OCI-LY1 (cell line): ENCODE results near the gene POLR2C.

Experiments
- H2AFZ ChIP-seq: fragments of 200-600 bp; sonication (generic), shearing (Covaris generic); 2 replicates; pipeline ENCODE4 v1.6.0; 2014; ENCODE audit warnings: antibody characterized with exemption, mild to moderate bottlenecking, low read length
- H3F3A ChIP-seq: fragments of 200-600 bp; sonication (generic), shearing (Covaris generic); 2 replicates; pipeline ENCODE4 v1.6.0; 2014; ENCODE audit warnings: mild to moderate bottlenecking, antibody characterized with exemption, low read length, moderate library complexity; ENCODE audit not compliant: insufficient read depth
- H3K27ac ChIP-seq: fragments of 200-600 bp; sonication (generic); 2 replicates; pipeline ENCODE4 v1.5.1; 2014; ENCODE audit warnings: low read length, mixed run types, mild to moderate bottlenecking, low read depth; ENCODE audit not compliant: poor library complexity, severe bottlenecking
- H3K27me3 ChIP-seq: fragments of 200-600 bp; sonication (generic); 2 replicates; pipeline ENCODE4 v1.6.0; 2014; ENCODE audit warnings: antibody characterized with exemption, mild to moderate bottlenecking, low read length, moderate library complexity; ENCODE audit not compliant: insufficient read depth
- H3K36me3 ChIP-seq: fragments of 200-600 bp; sonication (generic); 2 replicates; pipeline ENCODE4 v1.6.1; 2014; ENCODE audit warnings: mild to moderate bottlenecking, antibody characterized with exemption, low read length, moderate library complexity, mixed read lengths; ENCODE audit not compliant: insufficient read depth
- H3K4me1 ChIP-seq: fragments of 200-600 bp; sonication (generic); 2 replicates; pipeline ENCODE4 v1.5.1; 2014; ENCODE audit warnings: mild to moderate bottlenecking, low read length, moderate library complexity; ENCODE audit not compliant: insufficient read depth, severe bottlenecking
- H3K4me2 ChIP-seq: fragments of 200-600 bp; sonication (generic), shearing (Covaris generic); 2 replicates; pipeline ENCODE4 v1.6.1; 2014; ENCODE audit warnings: low read length
- H3K4me3 ChIP-seq: fragments of 200-600 bp; sonication (generic); 2 replicates; pipeline ENCODE4 v1.5.1; 2014; ENCODE audit warnings: low read length, low read depth, mild to moderate bottlenecking, mixed read lengths; ENCODE audit not compliant: poor library complexity, severe bottlenecking
- H3K79me2 ChIP-seq: fragments of 200-600 bp; shearing (Covaris generic); 2 replicates; pipeline ENCODE4 v1.6.1; 2016; ENCODE audit warnings: mixed run types, low read length, mixed read lengths; ENCODE audit not compliant: insufficient read depth
- H3K9ac ChIP-seq: fragments of 200-600 bp; sonication (generic), shearing (Covaris generic); 2 replicates; pipeline ENCODE4 v1.6.1; 2014; ENCODE audit warnings: mild to moderate bottlenecking, low read length, mixed read lengths
- H3K9me2 ChIP-seq: fragments of 200-600 bp; sonication (generic), shearing (Covaris generic); 2 replicates; pipeline ENCODE4 v1.6.1; 2014; ENCODE audit warnings: low read depth, mild to moderate bottlenecking, low read length, mixed read lengths
- H3K9me3 ChIP-seq: fragments of 200-600 bp; shearing (Covaris generic); 2 replicates; pipeline ENCODE4 v1.6.1; 2014; ENCODE audit warnings: low read length, mixed read lengths
- H4K20me1 ChIP-seq: fragments of 200-600 bp; sonication (generic), shearing (Covaris generic); 2 replicates; pipeline ENCODE4 v1.6.0; 2016; ENCODE audit warnings: mild to moderate bottlenecking, low read length; ENCODE audit not compliant: insufficient read depth
- EZH2 ChIP-seq: fragments of 200-600 bp; sonication (generic), shearing (Covaris generic); IDR thresholded peaks from 2 replicates; pipeline ENCODE4 v1.8.0; 2017; ENCODE audit warnings: borderline replicate concordance, mixed run types, mild to moderate bottlenecking, antibody characterized with exemption, low read length, moderate library complexity, mixed read lengths
- TF ChIP-seq, protein P1 (sequence below): fragments of 200-600 bp; sonication (generic), shearing (Covaris generic); IDR thresholded peaks from 2 replicates; pipeline ENCODE4 v1.5.1; 2017; ENCODE audit warnings: mild to moderate bottlenecking, antibody characterized with exemption, low read length, moderate library complexity, mixed read lengths

Gene POLR2C

DNA sequence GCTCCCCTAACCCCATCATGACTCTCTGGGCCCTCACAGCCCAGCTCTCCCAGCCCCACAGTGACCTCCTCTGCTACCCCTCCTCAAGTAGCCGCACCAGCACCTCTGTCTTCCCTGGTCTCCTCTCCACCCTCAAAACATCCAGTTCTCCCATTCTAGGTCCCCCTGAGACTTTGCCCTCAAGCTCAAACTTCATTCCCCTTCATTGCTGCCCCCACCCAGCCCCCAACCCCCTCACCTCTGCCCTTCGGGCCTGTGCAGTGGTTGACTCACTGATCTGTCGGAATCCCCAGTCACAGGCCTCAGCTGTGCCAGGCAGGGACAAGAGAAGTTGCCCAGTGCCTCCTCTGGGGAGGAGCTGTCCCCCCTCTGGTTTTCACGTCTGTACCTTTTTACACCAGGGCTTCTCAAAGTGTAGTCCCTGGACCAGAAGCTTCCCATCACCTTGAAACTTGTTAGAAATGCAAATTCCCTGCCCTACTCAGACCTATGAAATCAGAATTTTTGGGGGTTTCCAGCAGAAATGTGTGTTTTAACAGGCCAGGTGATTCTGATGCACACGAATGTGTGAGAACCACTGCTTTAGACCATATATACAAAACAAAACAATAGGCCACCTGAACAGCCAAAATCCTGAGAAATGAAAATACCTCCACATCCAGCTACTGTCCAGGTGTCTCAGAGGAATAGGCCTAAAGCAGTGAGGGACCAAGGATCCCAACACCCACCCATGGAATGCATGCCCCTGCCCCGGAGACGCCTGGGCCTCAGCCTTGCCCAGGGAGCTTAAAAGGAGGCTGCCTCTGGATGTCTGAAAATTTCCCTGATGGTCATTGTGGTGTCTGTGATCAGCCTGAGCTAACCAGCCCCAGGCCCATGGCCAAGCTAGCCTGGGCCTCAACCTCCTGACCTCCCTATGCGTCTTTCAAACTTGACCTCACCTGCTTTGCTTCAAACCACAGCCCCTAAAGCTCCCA is 24.7 kb downstream of the POLR2C start:
- H3K4me3 ChIP-seq, result no peak overlapping the region
- H3K9me2 ChIP-seq, result no peaks in the 10 kb centered on the region
- no peak overlapping the region for H3K4me2 ChIP-seq
- H3K27me3 ChIP-seq, result peaks cover 6% of the 10 kb centered on the region
- no peaks in the 10 kb centered on the region for H3K79me2 ChIP-seq
- no peaks in the 10 kb centered on the region for H3F3A ChIP-seq
- H3K27ac ChIP-seq, result no peak overlapping the region
- no peaks in the 10 kb centered on the region for H4K20me1 ChIP-seq
- H3K9ac ChIP-seq, result no peak overlapping the region
- TF ChIP-seq, protein P1, sequence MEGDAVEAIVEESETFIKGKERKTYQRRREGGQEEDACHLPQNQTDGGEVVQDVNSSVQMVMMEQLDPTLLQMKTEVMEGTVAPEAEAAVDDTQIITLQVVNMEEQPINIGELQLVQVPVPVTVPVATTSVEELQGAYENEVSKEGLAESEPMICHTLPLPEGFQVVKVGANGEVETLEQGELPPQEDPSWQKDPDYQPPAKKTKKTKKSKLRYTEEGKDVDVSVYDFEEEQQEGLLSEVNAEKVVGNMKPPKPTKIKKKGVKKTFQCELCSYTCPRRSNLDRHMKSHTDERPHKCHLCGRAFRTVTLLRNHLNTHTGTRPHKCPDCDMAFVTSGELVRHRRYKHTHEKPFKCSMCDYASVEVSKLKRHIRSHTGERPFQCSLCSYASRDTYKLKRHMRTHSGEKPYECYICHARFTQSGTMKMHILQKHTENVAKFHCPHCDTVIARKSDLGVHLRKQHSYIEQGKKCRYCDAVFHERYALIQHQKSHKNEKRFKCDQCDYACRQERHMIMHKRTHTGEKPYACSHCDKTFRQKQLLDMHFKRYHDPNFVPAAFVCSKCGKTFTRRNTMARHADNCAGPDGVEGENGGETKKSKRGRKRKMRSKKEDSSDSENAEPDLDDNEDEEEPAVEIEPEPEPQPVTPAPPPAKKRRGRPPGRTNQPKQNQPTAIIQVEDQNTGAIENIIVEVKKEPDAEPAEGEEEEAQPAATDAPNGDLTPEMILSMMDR, result no peak
- no peak for TF ChIP-seq EZH2
- no peak overlapping the region for H2AFZ ChIP-seq
- no peaks in the 10 kb centered on the region for H3K36me3 ChIP-seq
- peaks cover 5% of the 10 kb centered on the region for H3K4me1 ChIP-seq
- no peaks in the 10 kb centered on the region for H3K9me3 ChIP-seq

DNA sequence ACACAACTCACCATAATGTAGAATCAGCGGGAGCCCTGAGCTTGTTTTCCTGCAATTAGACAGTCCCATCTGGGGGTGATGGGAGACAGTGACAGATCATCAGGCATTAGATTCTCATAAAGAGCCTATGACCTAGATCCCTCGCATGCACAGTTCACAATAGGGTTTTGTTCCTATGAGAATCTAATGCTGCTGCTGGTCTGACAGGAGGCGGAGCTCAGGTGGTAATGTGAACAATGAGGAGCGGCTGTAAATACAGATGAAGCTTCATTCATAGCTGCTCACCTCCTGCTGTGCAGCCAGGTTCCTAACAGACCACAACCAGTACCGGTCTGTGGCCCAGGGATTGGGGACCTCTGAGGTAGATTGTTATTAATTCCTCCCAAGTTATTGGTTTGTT is 26.8 kb downstream of the POLR2C start:
- H3K27me3 ChIP-seq, result peaks cover 3% of the 10 kb centered on the region
- TF ChIP-seq, protein P1, result no peak
- TF ChIP-seq EZH2, result no peak

DNA sequence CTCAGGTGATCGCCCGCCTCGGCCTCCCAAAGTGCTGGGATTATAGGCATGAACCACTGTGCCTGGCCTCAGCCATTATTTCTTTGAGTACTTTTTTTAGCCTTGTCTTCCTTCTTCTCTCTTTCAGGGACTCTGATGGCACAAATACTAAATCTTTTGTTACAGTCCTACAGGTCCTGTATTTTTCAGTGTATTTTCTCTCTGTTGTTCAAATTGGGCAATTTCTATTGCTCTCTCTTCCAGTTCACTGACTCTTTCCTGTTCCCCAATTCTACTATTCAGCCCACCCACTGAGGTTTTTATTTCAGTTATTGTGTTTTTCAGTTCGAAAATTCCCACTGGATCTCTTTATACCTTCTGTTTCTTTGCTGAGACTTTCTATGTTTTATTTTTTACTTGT is 31.3 kb downstream of the POLR2C start:
- Histone ChIP-seq H3K9ac (no peak overlapping the region), H3K27ac (no peak overlapping the region), H2AFZ (no peak overlapping the region), H3K9me2 (no peaks in the 10 kb centered on the region), H3K27me3 (no peaks in the 10 kb centered on the region; the same call in 1 of the 2 replicates), H3K36me3 (no peaks in the 10 kb centered on the region), H3K4me1 (no peaks in the 10 kb centered on the region), H3F3A (no peaks in the 10 kb centered on the region), H3K4me3 (no peak overlapping the region), H3K79me2 (no peaks in the 10 kb centered on the region), H4K20me1 (no peaks in the 10 kb centered on the region), H3K9me3 (no peaks in the 10 kb centered on the region), H3K4me2 (no peak overlapping the region)
- TF ChIP-seq EZH2, result no peak
- TF ChIP-seq, protein P1, result no peak

More for the DNA sequence above, 26.8 kb downstream of the POLR2C start:
- H3K4me3 ChIP-seq, result no peak overlapping the region
- no peak overlapping the region for H3K4me2 ChIP-seq
- no peak overlapping the region for H2AFZ ChIP-seq
- no peaks in the 10 kb centered on the region for H3K36me3 ChIP-seq
- H3K9me2 ChIP-seq, result no peaks in the 10 kb centered on the region
- H3K79me2 ChIP-seq, result no peaks in the 10 kb centered on the region
- no peaks in the 10 kb centered on the region for H3F3A ChIP-seq
- no peaks in the 10 kb centered on the region for H3K9me3 ChIP-seq
- peaks cover 5% of the 10 kb centered on the region for H3K4me1 ChIP-seq
- H3K27ac ChIP-seq, result no peak overlapping the region
- no peak overlapping the region for H3K9ac ChIP-seq
- no peaks in the 10 kb centered on the region for H4K20me1 ChIP-seq
